GM12892 (cell line): ENCODE results near the gene PLEKHG5.

Source experiments
- POLR2A ChIP-seq: IDR thresholded peaks from 2 replicates; pipeline ENCODE4 v1.6.1; 2011; ENCODE audit warnings: low read depth, low read length, control low read depth
- POLR2AphosphoS5 ChIP-seq: IDR thresholded peaks from 2 replicates; pipeline ENCODE4 v1.6.1; 2011; ENCODE audit warnings: low read depth, low read length, control low read depth
- TAF1 ChIP-seq: IDR thresholded peaks from 2 replicates; pipeline ENCODE4 v1.6.1; 2011; ENCODE audit warnings: low read depth, mild to moderate bottlenecking, control low read depth, low read length, borderline replicate concordance

- TF ChIP-seq POLR2A (no peak), TAF1 (no peak), POLR2AphosphoS5 (no peak)
Measured at GRCh38 chr1:6444377-6444776, 47.1 kb downstream of the PLEKHG5 start.
